B cell (primary cell): ENCODE results near the gene SOX9. TPM values are rescaled to one million over a fixed set of nuclear protein-coding genes. Genes with fewer than 3 reads are reported as not detected.

Experiments
- ATAC-seq: fragments of 200-7000 bp; cut with Tn5 transposase; one replicate; pipeline ENCODE4 v1.10.0; 2021; ENCODE audit warnings: low read depth, mild to moderate bottlenecking, moderate number of reproducible peaks, moderate library complexity
- CTCF ChIA-PET: fragments of 350-600 bp; sonication (Branson Sonifier 250); formaldehyde crosslinking; loops from one replicate; lab custom pipeline; 2021; ENCODE audit warnings: antibody characterized with exemption, inconsistent platforms; lab: Charles Lee
- POLR2A ChIA-PET: fragments of 350-600 bp; sonication (Branson Sonifier 250); formaldehyde crosslinking; loops from one replicate; lab custom pipeline; 2021; ENCODE audit warnings: antibody characterized with exemption; lab: Charles Lee
- DNase-seq: peaks from one replicate; pipeline ENCODE4 v3.0.0; 2013
- H2AFZ ChIP-seq: 2 replicates; pipeline ENCODE4 v1.6.1; 2012; ENCODE audit warnings: mild to moderate bottlenecking, low read depth, low read length; ENCODE audit not compliant: insufficient read depth, poor library complexity, severe bottlenecking
- H3K27ac ChIP-seq, 2 donors: 1 replicate in 1 of 2; 2 replicates in 1 of 2; pipeline ENCODE4 v1.5.1; 2012 to 2013; ENCODE audit warnings: low read length in 2 of 2, mild to moderate bottlenecking in 2 of 2, moderate library complexity in 1 of 2
- H3K27me3 ChIP-seq, 4 experiments: fragments of 200-600 bp in 1 of 4; sonication (generic) in 1 of 4; replicated peaks in 1 of 4; 1 replicate in 2 of 4; 2 replicates in 2 of 4; pipeline versions ENCODE4 v1.6.1 to v1.7.0; 2013 to 2016; ENCODE audit warnings: low read length in 3 of 4, mild to moderate bottlenecking in 2 of 4, mixed read lengths in 1 of 4, moderate library complexity in 1 of 4; ENCODE audit not compliant: insufficient read depth in 4 of 4, control insufficient read depth in 3 of 4; ENCODE audit errors: control extremely low read depth in 1 of 4
- H3K36me3 ChIP-seq, 2 experiments: replicated peaks in 1 of 2; 1 replicate in 1 of 2; 2 replicates in 1 of 2; pipeline versions ENCODE4 v1.6.1 to v1.7.1; 2013; ENCODE audit warnings: low read length in 1 of 2; ENCODE audit not compliant: insufficient read depth in 2 of 2, control insufficient read depth in 1 of 2; ENCODE audit errors: control extremely low read depth in 1 of 2, extremely low read depth in 1 of 2
- H3K4me1 ChIP-seq, 2 donors: fragments of 200-600 bp in 1 of 2; sonication (generic) in 1 of 2; 1 replicate in 1 of 2; 2 replicates in 1 of 2; pipeline versions ENCODE4 v1.5.1 to v1.6.1; 2013 to 2017; ENCODE audit warnings: low read length in 2 of 2; ENCODE audit not compliant: control insufficient read depth in 2 of 2, insufficient read depth in 2 of 2
- H3K4me2 ChIP-seq: replicated peaks from 2 replicates; pipeline ENCODE3; 2012; ENCODE audit warnings: mild to moderate bottlenecking, low read depth, low read length; ENCODE audit not compliant: poor library complexity, severe bottlenecking
- H3K4me3 ChIP-seq, 5 experiments: fragments of 200-600 bp in 1 of 5; sonication (generic) in 1 of 5; 1 replicate in 3 of 5; 2 replicates in 2 of 5; pipeline versions ENCODE4 v1.5.1 to v1.7.0; 2011 to 2016; ENCODE audit warnings: low read length in 4 of 5, mild to moderate bottlenecking in 4 of 5, low read depth in 2 of 5, control low read depth in 1 of 5, moderate library complexity in 1 of 5; ENCODE audit not compliant: insufficient read depth in 1 of 5; ENCODE audit errors: control extremely low read depth in 1 of 5, extremely low read depth in 1 of 5
- H3K79me2 ChIP-seq: fragments of 200-600 bp; sonication (generic); one replicate; pipeline ENCODE4 v1.6.0; 2016; ENCODE audit warnings: low read length; ENCODE audit not compliant: control insufficient read depth, insufficient read depth
- H3K9ac ChIP-seq: fragments of 200-600 bp; sonication (generic); 2 replicates; pipeline ENCODE4 v1.6.1; 2017; ENCODE audit warnings: mild to moderate bottlenecking, low read length, moderate library complexity
- H3K9me3 ChIP-seq, 3 donors: one replicate each; pipeline versions ENCODE4 v1.6.1 to v1.7.1; 2013; ENCODE audit warnings: low read length in 2 of 3; ENCODE audit not compliant: control insufficient read depth in 2 of 3, insufficient read depth in 1 of 3; ENCODE audit errors: control extremely low read depth in 1 of 3
- H4K20me1 ChIP-seq: 2 replicates; pipeline ENCODE4 v1.6.0; 2012; ENCODE audit warnings: mild to moderate bottlenecking, low read length; ENCODE audit not compliant: insufficient read depth, control insufficient read depth, poor library complexity, severe bottlenecking
- H3K27ac Mint-ChIP-seq: one replicate; pipeline ENCODE4 v1.8.0; 2021; ENCODE audit warnings: mixed read lengths
- H3K27me3 Mint-ChIP-seq: one replicate; pipeline ENCODE4 v1.8.0; 2021; ENCODE audit warnings: mixed read lengths
- H3K4me1 Mint-ChIP-seq: one replicate; pipeline ENCODE4 v1.8.0; 2021; ENCODE audit warnings: mixed read lengths
- H3K4me3 Mint-ChIP-seq: one replicate; pipeline ENCODE4 v1.8.0; 2021; ENCODE audit warnings: mixed read lengths
- H3K9me3 Mint-ChIP-seq: one replicate; pipeline ENCODE4 v1.8.0; 2022; ENCODE audit warnings: mixed read lengths; ENCODE audit not compliant: insufficient read depth
- EZH2 ChIP-seq: IDR thresholded peaks from 2 replicates; pipeline ENCODE4 v1.6.1; 2012; ENCODE audit warnings: borderline replicate concordance, low read depth, mild to moderate bottlenecking, moderate library complexity, low read length; ENCODE audit not compliant: insufficient read depth, poor library complexity, severe bottlenecking
- WGBS: methylation state at CpG from one replicate; pipeline ENCODE4 v1.1.5; 2013; ENCODE audit warnings: missing lambda C conversion rate; ENCODE audit not compliant: insufficient coverage; 5-methylcytosine and 5-hydroxymethylcytosine counted together
- intact Hi-C: fragments of 100-400 bp; cut with micrococcal nuclease; formaldehyde crosslinking; loops from one replicate; pipeline ENCODE4 v1.10.0; 2022
- polyA plus RNA-seq: library from polyadenylated mRNA; depleted of rRNA; stranded (reverse); fragments of >200 nt; gene quantifications from 2 replicates; pipeline ENCODE4 v1.2.3, GENCODE V29; 2012
- total RNA-seq, 2 donors: library from RNA; stranded (reverse); fragments of 120-200 nt in 1 of 2; gene quantifications; 1 replicate in 1 of 2; 2 replicates in 1 of 2; pipeline versions ENCODE4 v1.2.3 to v1.2.4, GENCODE V29; 2013 to 2022
- TF ChIP-seq, protein P1 (sequence below): fragments of 200-600 bp; IDR thresholded peaks from one replicate; pipeline ENCODE4 v1.8.0; 2022; ENCODE audit warnings: antibody characterized with exemption, mild to moderate bottlenecking

Gene SOX9
- total and polyA plus RNA-seq, 2 donors (not counting 1 experiment from before 2014, with no cell fraction given): 0.03 TPM; not detected in 1

DNA sequence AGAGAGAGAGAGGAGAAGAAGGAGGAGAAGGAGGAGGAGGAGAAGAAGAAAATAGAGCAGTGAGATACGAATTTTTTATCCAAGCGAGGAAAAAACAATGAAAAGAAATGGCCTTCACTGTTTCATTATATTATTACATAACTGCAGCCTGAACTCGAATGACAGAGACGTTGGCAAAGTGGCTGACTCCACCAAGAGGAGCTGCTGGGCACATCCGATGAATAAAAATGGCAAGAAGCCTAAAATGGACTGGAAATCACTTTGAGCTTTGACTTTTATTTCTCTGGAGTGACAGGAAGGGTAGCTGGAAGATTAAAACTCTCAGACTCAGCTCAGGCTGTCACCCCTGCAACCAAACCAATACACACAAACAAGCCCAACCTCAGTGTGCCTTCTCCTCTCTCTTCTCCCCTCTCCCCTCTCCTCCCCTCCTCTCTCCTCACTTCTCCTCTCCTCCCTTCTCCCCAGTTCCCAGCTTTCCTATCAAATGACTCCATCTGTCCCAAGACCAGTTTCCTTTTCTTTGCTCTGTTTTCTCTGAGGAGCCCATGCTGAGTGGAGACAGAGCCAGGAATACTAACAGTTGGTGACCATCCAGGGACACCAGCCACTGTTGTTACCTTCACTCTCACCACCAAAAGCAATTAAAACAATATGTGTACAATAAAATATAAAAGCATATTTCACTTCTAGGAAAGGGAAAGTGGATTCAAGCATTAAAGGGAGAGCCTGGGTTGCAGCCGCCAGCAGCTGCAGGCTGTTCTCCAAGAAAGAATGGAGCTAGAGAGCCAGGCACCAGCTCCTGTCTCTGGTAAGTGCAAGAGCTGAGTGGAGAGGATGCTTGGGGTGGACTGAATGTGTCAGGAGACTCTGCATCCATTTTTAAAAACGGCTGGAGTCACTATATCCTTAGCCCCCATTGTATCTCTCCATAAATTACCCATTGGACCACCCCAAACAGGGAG is 51.2 kb downstream of the SOX9 start:
- 79% methylated on average over 4 of the region's 7 CpGs for WGBS
- CTCF ChIA-PET: no interaction called here

More for the DNA sequence above, 51.2 kb downstream of the SOX9 start:
- Histone ChIP-seq H3K9ac (no peak overlapping the region), H3K27ac (no peak overlapping the region), H2AFZ (no peak overlapping the region), H3K9me3 (peaks cover 0 to 6% (median 0%) of the 10 kb centered on the region in 3 donors), H4K20me1 (no peaks in the 10 kb centered on the region), H3K4me2 (no peak overlapping the region), H3K79me2 (no peaks in the 10 kb centered on the region), H3K36me3 (no peaks in the 10 kb centered on the region), H3K4me1 (no peaks in the 10 kb centered on the region), H3K4me3 (no peak overlapping the region), H3K27me3 (no peaks in the 10 kb centered on the region)
- intact Hi-C loops: no loop called here
- H3K27ac Mint-ChIP-seq: no peak overlapping the region
- TF ChIP-seq EZH2: no peak
- TF ChIP-seq, protein P1, sequence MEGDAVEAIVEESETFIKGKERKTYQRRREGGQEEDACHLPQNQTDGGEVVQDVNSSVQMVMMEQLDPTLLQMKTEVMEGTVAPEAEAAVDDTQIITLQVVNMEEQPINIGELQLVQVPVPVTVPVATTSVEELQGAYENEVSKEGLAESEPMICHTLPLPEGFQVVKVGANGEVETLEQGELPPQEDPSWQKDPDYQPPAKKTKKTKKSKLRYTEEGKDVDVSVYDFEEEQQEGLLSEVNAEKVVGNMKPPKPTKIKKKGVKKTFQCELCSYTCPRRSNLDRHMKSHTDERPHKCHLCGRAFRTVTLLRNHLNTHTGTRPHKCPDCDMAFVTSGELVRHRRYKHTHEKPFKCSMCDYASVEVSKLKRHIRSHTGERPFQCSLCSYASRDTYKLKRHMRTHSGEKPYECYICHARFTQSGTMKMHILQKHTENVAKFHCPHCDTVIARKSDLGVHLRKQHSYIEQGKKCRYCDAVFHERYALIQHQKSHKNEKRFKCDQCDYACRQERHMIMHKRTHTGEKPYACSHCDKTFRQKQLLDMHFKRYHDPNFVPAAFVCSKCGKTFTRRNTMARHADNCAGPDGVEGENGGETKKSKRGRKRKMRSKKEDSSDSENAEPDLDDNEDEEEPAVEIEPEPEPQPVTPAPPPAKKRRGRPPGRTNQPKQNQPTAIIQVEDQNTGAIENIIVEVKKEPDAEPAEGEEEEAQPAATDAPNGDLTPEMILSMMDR: no peak
- H3K4me1 Mint-ChIP-seq: no peaks in the 10 kb centered on the region
- DNase-seq (no peak), ATAC-seq (no peak)
- peaks cover 6% of the 10 kb centered on the region for H3K27me3 Mint-ChIP-seq
- H3K4me3 Mint-ChIP-seq: no peak overlapping the region
- POLR2A ChIA-PET: no interaction called here
- no peaks in the 10 kb centered on the region for H3K9me3 Mint-ChIP-seq
